ENCODE results near the gene TMEM53.
A peak's percentile ranks its signal among the peaks of the same experiment; 100 is the strongest.

The TMEM53 gene

DNA sequence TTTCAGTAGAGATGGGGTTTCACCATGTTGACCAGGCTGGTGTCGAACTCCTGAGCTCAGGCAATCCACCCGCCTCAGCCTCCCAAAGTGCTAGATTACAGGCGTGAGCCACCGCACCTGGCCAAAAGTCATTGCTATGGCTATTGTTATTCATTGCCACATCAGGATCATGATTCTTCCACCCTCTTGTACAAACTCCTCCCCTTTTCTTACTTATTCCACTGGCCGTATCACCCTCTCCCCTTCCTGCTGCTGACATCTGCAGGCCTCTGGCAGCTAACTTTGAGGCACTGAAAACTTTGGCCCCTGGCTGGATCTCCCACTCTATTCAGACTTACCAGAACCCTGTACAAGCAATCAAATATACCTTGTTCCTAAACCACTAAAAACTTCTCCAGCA lies 10.9 kb downstream of the TMEM53 start:
- TF ChIP-seq CTCF (IDR thresholded peaks at IDR 0.05; ENCODE audit: borderline replicate concordance, insufficient read depth, low read depth, low read length) = no peak
- no peak overlapping the region for H3K4me3 ChIP-seq (ENCODE audit: low read depth, low read length)

GRCh38 chr1:44662683-44663030 lies 11.6 kb downstream of the TMEM53 start:
- H3K4me3 ChIP-seq (ENCODE audit: low read depth, low read length) = no peak overlapping the region
- no peak for TF ChIP-seq CTCF (IDR thresholded peaks at IDR 0.05; ENCODE audit: borderline replicate concordance, insufficient read depth, low read depth, low read length)

- H3K4me3 ChIP-seq (ENCODE audit: low read depth, low read length) = no peak overlapping the region
- no peak for TF ChIP-seq CTCF (IDR thresholded peaks at IDR 0.05; ENCODE audit: borderline replicate concordance, insufficient read depth, low read depth, low read length)
Measured at GRCh38 chr1:44661781-44662682, 12.2 kb downstream of the TMEM53 start.

DNA sequence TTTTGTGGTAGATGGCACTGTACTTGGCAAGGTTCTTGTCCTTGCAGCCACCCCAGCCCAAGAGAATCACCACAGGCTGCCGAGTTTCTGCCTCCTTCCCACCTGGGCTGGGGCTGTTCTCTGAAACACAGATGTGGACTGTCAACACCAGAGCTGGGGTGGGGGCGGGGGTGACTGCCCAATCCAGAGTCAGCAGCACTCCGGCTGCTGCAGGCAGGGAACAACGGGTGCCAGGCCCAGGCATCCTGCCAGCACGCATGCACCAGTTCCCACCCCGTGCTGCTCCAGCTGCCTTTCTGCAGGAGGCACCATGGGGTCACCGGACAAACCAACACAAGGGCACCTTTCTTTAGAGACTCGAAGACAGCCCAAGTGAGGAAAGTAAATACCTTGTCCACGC lies 14.1 kb downstream of the TMEM53 start:
- no peak for TF ChIP-seq CTCF (IDR thresholded peaks at IDR 0.05; ENCODE audit: borderline replicate concordance, insufficient read depth, low read depth, low read length)
- H3K4me3 ChIP-seq (ENCODE audit: low read depth, low read length) = no peak overlapping the region

- H3K4me3 ChIP-seq (ENCODE audit: low read depth, low read length) = no peak overlapping the region
- TF ChIP-seq CTCF (IDR thresholded peaks at IDR 0.05; ENCODE audit: borderline replicate concordance, insufficient read depth, low read depth, low read length) = no peak
Measured at GRCh38 chr1:44659566-44659965, 14.7 kb downstream of the TMEM53 start.

- TF ChIP-seq CTCF (IDR thresholded peaks at IDR 0.05; ENCODE audit: borderline replicate concordance, insufficient read depth, low read depth, low read length) = peak; percentile 89
- no peak overlapping the region for H3K4me3 ChIP-seq (ENCODE audit: low read depth, low read length)
Measured at GRCh38 chr1:44655609-44656008, 18.7 kb downstream of the TMEM53 start.

- H3K4me3 ChIP-seq (ENCODE audit: low read depth, low read length) = no peak overlapping the region
- no peak for TF ChIP-seq CTCF (IDR thresholded peaks at IDR 0.05; ENCODE audit: borderline replicate concordance, insufficient read depth, low read depth, low read length)
Measured at GRCh38 chr1:44654621-44655187, 19.6 kb downstream of the TMEM53 start.

Data from GM12875 (cell line).